T follicular helper cell (primary cell): ENCODE data around the gene TMIGD2.

Source experiments
- DNase-seq: peaks from one replicate; pipeline ENCODE4 v3.0.0-alpha.2; 2020; ENCODE audit warnings: low read depth

TMIGD2 gene

GRCh38 chr19:4326215-4326836 lies 24.1 kb upstream of the TMIGD2 start:
- DNase-seq = no peak

DNA sequence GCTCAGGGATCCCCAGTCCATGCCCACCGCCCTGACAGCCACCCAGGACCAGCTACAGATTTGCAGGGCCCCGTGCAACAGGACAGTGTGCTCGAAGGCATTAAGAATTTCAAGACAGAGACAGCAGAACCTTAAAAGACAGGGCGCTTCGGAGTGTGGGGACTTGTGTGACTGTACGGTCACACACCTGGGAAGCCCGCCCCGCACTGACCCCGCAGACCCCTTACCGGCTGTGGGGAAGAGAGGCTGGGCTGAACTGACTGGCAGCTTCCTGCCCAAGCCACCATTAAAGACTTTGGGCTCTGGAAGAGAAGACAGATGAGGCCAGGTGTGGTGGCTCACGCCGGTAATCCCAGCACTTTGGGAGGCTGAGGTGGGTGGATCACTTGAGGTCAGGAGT lies 22.0 kb upstream of the TMIGD2 start:
- no peak for DNase-seq

- no peak for DNase-seq
These were observed 21.5 kb upstream of the TMIGD2 start for GRCh38 chr19:4323692-4324091.

DNA sequence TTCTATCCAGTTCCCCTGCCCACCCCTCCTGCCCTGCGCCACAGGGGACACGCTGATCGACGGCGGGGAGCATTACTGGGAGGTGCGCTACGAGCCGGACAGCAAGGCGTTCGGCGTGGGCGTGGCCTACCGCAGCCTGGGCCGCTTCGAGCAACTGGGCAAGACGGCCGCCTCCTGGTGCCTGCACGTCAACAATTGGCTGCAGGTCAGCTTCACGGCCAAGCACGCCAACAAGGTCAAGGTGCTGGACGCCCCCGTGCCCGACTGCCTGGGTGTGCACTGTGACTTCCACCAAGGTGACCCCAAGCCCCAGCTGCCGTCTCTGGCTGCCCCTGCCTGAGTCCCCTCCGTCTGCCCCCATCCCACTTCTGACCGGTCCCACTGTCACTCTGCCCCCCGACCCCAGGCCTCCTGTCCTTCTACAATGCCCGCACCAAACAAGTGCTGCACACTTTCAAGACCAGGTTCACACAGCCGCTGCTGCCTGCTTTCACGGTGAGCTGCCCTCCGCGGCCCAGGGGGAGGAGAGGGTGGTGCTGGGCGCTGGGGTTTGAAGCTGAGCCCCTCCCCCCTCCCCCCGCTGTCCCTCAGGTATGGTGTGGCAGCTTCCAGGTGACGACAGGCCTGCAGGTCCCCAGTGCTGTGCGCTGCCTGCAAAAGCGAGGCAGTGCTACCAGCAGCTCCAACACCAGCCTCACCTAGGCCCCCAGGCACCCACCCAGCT lies 20.9 kb upstream of the TMIGD2 start:
- DNase-seq = no peak

- no peak for DNase-seq
These were observed 18.2 kb upstream of the TMIGD2 start for GRCh38 chr19:4320419-4320818.

DNA sequence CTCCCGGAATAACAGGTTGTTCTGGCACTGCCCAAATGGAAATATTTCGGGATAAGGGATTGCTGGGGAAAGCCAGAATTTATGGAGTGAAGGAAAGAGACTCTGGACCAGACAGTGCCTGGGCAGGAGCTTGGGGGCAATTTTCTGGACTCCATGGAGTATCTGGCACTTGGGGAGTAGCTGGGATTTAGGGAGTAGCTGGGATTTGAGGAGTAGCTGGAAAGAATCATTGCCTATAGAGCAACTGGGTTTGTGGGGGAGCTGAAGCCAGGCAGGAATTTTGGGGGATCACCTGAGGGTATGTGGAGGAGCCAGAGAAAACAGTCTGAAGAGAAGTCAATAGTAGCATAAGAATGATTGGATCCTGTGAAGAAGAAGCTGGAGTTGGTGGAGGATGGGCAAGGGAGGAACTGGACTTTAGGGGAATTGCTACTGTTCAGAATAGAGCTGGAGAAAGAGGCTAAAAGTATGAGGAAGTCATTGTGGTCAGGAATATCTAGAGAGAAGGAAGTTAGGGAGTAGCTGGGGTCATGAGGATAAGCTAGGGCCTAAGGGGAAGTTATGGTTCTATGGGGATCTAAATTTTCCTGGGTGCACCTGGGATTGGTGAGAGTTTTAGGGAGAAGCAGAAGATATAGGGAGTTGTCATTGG lies 17.0 kb upstream of the TMIGD2 start:
- no peak for DNase-seq

DNA sequence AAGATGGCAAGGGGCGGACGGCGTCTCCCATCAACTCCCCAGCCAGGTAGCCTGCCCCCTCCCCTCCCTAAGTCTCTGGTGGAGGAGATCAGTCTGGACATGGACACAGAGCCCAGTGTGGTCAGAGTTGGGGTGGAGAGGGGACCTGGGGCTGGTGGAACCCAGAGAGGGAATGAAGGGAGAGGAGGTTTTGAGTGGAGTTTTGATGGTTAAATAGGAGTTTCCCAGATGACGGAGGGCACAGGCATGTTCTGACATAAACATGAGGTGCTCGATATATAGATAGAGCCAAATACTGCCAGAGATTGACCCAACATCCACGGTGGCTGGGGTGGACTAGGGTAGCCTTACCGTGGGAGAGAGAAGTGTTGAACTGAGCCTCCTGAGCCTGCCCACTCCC lies 16.3 kb upstream of the TMIGD2 start:
- DNase-seq = no peak

DNA sequence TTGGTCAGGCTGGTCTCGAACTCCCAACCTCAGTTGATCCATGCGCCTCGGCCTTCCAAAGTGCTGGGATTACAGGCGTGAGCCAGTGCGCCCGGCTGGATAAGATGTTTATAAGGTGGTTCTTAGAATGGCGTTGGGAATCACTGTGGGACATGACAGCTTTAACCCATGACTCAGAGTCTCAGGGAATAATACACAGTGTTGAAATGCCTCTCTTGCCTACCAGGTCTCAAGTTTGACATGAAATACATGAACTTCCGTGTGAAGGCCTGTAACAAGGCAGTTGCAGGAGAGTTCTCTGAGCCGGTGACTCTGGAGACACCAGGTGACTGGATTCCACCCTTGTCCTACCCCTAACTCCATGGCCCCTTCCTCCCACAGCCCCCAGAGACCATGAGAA lies 14.8 kb upstream of the TMIGD2 start:
- DNase-seq = no peak

- no peak for DNase-seq
These were observed 11.8 kb upstream of the TMIGD2 start for GRCh38 chr19:4313847-4314490.

GRCh38 chr19:4310247-4311121 lies 8.3 kb upstream of the TMIGD2 start:
- no peak for DNase-seq

DNA sequence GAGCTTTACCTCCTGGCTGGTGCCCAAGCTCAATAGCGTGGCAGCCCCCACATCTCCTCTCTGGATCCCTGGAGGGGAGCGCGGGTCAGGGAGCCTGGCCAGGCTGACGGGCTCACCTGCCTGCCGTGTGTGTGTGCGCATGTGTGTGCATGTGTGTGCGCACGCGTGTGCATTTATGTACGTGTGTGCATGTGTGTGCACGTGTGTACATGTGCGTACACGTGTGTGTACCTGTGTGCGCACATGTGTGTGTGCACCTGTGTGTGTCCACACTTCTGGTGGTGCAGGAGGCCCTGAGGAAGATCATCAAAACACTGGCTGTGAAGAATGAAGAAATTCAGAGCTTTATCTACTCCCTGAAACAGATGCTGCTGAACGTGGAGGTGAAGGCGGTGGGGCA lies 3.5 kb upstream of the TMIGD2 start:
- DNase-seq = no peak

GRCh38 chr19:4305257-4305612 lies 3.0 kb upstream of the TMIGD2 start:
- DNase-seq = no peak

DNA sequence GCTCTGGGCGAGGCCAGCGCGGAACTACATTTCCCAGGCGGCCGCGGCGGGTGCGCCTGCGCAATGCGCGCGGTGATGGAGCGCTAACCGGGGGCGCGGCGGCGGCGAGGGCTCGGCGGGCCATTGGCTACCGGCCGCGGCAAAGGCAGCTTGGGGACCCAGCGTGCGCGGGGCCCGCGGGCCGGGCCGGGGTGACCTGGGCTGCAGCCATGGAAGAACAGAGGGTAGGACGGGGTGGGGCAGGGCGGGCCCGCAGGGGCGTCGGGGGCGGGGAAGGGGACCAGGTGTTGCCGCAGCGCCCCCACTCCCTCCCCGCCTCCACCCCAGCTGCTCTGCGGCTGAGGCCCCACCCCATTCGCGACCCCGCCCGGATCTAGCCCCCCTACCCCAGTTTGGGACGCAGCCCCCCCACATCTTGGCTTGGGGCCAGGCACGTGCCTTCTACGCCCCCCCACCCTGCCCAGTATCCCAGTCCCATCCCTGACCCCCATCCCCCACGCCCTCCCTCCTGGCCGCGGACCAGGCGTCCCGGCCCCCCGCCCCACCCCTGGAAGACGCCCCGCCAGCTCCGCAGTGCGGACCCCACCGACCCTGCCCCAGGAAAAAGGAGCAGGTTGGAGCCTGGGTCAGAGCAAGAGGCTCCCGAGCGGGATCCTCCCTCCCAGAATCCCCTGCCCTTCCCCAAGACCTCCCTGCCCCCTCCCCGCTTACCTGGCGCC lies 2.5 kb upstream of the TMIGD2 start, which contains the start of gene FSD1:
TSS of gene FSD1 (plus strand) at position 61 of the 719 bp plus-strand sequence. CDS start at position 210, 149 bp downstream.
- peak; percentile 25 for DNase-seq

GRCh38 chr19:4303819-4304537 lies 1.8 kb upstream of the TMIGD2 start:
- DNase-seq = no peak

DNA sequence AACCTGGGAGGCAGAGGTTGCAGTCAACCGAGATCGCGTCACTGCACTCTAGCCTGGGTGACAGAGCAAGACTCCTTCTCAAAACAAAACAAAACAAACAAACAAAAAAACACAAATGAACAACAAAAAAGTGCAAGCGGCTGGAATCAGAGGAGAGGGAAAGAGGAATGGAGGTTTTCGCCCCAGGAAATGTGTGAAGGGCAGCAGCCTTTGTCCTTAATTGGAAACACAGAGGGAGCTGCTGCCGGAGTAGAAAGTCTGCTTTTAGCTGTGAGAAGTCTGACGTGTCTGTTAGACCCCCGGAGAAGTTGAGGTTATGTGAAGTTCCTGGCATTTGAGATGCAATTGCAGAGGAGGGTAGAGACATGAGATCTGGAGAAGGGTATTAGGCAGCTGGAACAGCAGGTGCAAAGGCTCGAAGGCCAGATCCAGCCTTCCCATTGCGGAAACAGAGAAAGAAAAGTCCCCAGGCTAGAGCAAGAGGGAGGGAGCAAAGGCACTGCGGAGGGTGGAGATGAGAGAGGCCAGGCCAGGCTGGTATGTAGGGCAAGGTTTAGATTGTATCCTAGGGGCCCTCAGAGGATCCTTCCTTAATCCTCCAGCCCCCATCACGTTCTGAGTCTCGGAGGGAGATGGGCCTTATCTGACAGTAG lies 473 bp downstream of the TMIGD2 start:
- no peak for DNase-seq

- DNase-seq = no peak
These were observed 1.6 kb downstream of the TMIGD2 start for GRCh38 chr19:4300589-4300988.

DNA sequence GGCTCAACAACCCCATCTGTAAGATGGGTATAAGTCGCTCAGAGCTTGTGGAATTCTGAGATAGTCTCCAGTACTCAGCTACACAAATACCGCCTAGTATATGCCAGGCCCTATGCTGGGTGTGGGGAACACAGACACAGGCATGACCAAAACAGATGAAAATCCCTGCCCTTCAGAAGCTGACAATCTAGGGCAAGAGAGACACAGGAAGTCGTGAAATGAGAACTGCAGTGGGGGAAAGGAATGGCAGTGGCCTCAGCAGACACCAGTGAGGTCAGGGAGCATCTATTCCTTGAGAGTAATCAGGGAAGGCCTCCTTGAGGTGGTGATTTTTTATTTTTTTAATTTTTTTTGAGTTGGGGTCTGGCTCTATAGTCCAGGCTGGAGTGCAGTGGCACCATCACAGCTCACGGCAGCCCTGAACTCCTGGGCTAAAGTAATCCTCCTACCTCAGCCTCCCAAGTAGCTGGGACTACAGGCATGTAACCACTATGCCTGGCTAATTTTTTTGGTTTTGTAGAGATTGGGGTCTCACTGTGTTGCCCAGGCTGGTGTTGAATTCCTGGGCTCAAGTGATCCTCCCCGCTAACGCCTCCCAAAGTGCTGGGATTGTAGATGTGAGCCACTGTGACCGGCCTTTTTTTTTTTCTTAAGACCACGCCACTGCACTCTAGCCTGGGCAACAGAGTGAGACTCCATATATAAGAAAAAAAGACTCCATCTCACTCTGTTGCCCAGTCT lies 3.2 kb downstream of the TMIGD2 start:
- no peak for DNase-seq

DNA sequence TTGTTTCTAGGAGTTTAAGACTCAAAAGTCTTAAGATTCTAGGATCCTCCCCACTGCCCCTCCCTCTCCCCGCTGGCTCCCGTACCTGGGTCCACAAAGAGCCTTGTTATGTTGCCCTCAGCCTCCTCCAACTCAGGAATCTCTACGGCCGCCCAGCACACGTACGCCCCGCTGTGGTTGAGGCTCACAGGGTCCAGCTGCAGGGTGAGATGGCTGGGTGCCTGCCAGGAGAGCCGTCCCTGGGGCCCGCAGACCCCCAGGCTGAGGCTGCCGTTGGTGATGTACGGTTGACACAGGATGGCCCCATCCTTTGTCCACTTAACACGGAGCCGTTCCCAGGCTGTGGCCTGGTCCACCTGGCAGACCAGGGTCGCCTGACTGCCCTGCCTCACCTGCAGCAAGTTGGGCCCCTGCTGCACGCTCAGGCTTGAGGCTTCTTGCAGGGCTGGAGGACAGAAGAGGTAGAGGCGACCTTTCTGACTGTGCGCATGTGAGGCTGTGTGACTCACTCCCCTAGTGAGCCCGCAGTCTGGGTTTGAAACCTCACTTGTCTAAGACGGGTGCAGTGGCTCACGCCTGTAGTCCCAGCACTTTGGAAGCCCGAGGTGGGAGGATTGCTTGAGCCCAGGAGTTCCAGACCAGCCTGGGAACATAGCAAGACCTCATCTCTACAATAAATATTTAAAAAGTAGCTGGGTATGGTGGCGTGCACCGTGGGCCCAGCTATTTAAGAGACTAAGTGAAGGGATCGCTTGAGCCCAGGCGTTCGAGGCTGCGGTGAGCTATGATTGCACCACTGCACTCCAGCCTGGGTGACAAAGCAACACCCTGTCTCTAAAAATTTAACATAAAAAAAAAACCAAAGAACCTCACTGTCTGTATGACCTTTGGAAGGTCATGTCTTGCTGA lies 4.0 kb downstream of the TMIGD2 start:
- DNase-seq = no peak
